Mesendoderm (in vitro differentiated cells): ENCODE results near the gene CD63.

Experiments used
- DNase-seq: peaks from one replicate; pipeline ENCODE4 v3.0.0; 2013
- H2AK5ac ChIP-seq: 2 replicates; pipeline ENCODE4 v1.6.1; 2013; ENCODE audit warnings: low read length, inconsistent platforms
- H2BK120ac ChIP-seq: 2 replicates; pipeline ENCODE4 v1.6.1; 2013; ENCODE audit warnings: low read depth, mild to moderate bottlenecking, low read length, moderate library complexity, mixed read lengths
- H2BK15ac ChIP-seq: replicated peaks from 2 replicates; pipeline ENCODE4 v1.6.1; 2013; ENCODE audit warnings: low read depth, mild to moderate bottlenecking, moderate library complexity
- H2BK5ac ChIP-seq: 2 replicates; pipeline ENCODE4 v1.6.1; 2013; ENCODE audit warnings: low read length, inconsistent platforms
- H3K18ac ChIP-seq: 2 replicates; pipeline ENCODE4 v1.6.1; 2013; ENCODE audit warnings: mild to moderate bottlenecking, low read length, mixed read lengths
- H3K23ac ChIP-seq: one replicate; pipeline ENCODE4 v1.6.1; 2013; ENCODE audit warnings: low read length
- H3K27ac ChIP-seq: 2 replicates; pipeline ENCODE4 v1.5.1; 2013; ENCODE audit warnings: low read depth, mild to moderate bottlenecking, inconsistent platforms, low read length, moderate library complexity
- H3K27me3 ChIP-seq: 2 replicates; pipeline ENCODE4 v1.6.1; 2013; ENCODE audit warnings: low read length, control low read depth, mild to moderate bottlenecking, inconsistent platforms; ENCODE audit not compliant: insufficient read depth, poor library complexity
- H3K36me3 ChIP-seq: 2 replicates; pipeline ENCODE4 v1.6.1; 2013; ENCODE audit warnings: low read length, inconsistent platforms; ENCODE audit not compliant: control insufficient read depth, insufficient read depth
- H3K4ac ChIP-seq: one replicate; pipeline ENCODE4 v1.6.1; 2013; ENCODE audit warnings: low read depth, mild to moderate bottlenecking, low read length, moderate library complexity
- H3K4me1 ChIP-seq: 2 replicates; pipeline ENCODE4 v1.6.1; 2013; ENCODE audit warnings: low read depth, low read length, inconsistent platforms; ENCODE audit not compliant: control insufficient read depth
- H3K4me2 ChIP-seq: 2 replicates; pipeline ENCODE4 v1.6.1; 2013; ENCODE audit warnings: low read length
- H3K4me3 ChIP-seq: 2 replicates; pipeline ENCODE4 v1.5.1; 2013; ENCODE audit warnings: mild to moderate bottlenecking, low read length
- H3K56ac ChIP-seq: one replicate; pipeline ENCODE4 v1.6.1; 2013; ENCODE audit warnings: low read length
- H3K79me1 ChIP-seq: 2 replicates; pipeline ENCODE4 v1.6.1; 2013; ENCODE audit warnings: low read length, inconsistent platforms
- H3K79me2 ChIP-seq: 2 replicates; pipeline ENCODE4 v1.6.1; 2013; ENCODE audit warnings: mild to moderate bottlenecking, low read length; ENCODE audit not compliant: control insufficient read depth, insufficient read depth
- H3K9ac ChIP-seq: 2 replicates; pipeline ENCODE4 v1.6.1; 2013; ENCODE audit warnings: low read length, inconsistent platforms
- H4K5ac ChIP-seq: one replicate; pipeline ENCODE4 v1.6.1; 2013; ENCODE audit warnings: low read length
- H4K8ac ChIP-seq: one replicate; pipeline ENCODE4 v1.6.1; 2013; ENCODE audit warnings: low read depth, mild to moderate bottlenecking, control low read depth, low read length, moderate library complexity
- WGBS: extraction: QIAGEN DNeasy Blood & Tissue Kit; methylation state at CpG from one replicate; pipeline ENCODE4 v1.1.7; 2013; ENCODE audit warnings: low lambda C conversion rate, missing lambda C conversion rate; ENCODE audit not compliant: insufficient coverage; ENCODE audit errors: extremely low coverage; 5-methylcytosine and 5-hydroxymethylcytosine counted together

CD63 gene

GRCh38 chr12:55717011-55718007 is 11.5 kb downstream of the CD63 start:
- H3K79me1 ChIP-seq, result no peaks in the 10 kb centered on the region
- peak overlapping the region; percentile 70 for H3K4me3 ChIP-seq
- H2BK5ac ChIP-seq, result peak overlapping the region; percentile 33
- peak overlapping the region; percentile 93 for H3K56ac ChIP-seq
- no peaks in the 10 kb centered on the region for H3K79me2 ChIP-seq
- no peak overlapping the region for H4K5ac ChIP-seq
- DNase-seq, result peak; percentile 74
- peak overlapping the region; percentile 91 for H3K9ac ChIP-seq
- no peak overlapping the region for H2BK120ac ChIP-seq
- no peak overlapping the region for H2BK15ac ChIP-seq
- peak overlapping the region; percentile 76 for H3K18ac ChIP-seq
- no peak overlapping the region for H4K8ac ChIP-seq
- peak overlapping the region; percentile 87 for H3K4me2 ChIP-seq
- peaks cover 17% of the 10 kb centered on the region for H3K4me1 ChIP-seq
- H2AK5ac ChIP-seq, result peak overlapping the region; percentile 9
- no CpG with 5 or more reads among the region's 8 CpGs for WGBS
- peak overlapping the region; percentile 29 for H3K4ac ChIP-seq
- no peaks in the 10 kb centered on the region for H3K27me3 ChIP-seq
- H3K23ac ChIP-seq, result peak overlapping the region; percentile 38
- no peaks in the 10 kb centered on the region for H3K36me3 ChIP-seq
- H3K27ac ChIP-seq, result peak overlapping the region; percentile 29

- Histone ChIP-seq H2BK120ac (no peak overlapping the region), H2AK5ac (no peak overlapping the region), H3K27me3 (no peaks in the 10 kb centered on the region), H2BK15ac (no peak overlapping the region), H3K18ac (no peak overlapping the region), H3K23ac (no peak overlapping the region), H3K56ac (peak overlapping the region; percentile 93), H4K8ac (no peak overlapping the region), H3K36me3 (no peaks in the 10 kb centered on the region), H4K5ac (no peak overlapping the region), H3K4me1 (peaks cover 17% of the 10 kb centered on the region), H3K4ac (no peak overlapping the region), H3K79me1 (no peaks in the 10 kb centered on the region), H3K79me2 (no peaks in the 10 kb centered on the region), H3K9ac (peak overlapping the region; percentile 91), H2BK5ac (no peak overlapping the region), H3K4me2 (peak overlapping the region; percentile 87), H3K27ac (peak overlapping the region; percentile 98), H3K4me3 (peak overlapping the region; percentile 70)
- no peak for DNase-seq
- WGBS, result no CpG with 5 or more reads among the region's 13 CpGs
These were observed 12.2 kb downstream of the CD63 start for GRCh38 chr12:55716582-55716957.

DNA sequence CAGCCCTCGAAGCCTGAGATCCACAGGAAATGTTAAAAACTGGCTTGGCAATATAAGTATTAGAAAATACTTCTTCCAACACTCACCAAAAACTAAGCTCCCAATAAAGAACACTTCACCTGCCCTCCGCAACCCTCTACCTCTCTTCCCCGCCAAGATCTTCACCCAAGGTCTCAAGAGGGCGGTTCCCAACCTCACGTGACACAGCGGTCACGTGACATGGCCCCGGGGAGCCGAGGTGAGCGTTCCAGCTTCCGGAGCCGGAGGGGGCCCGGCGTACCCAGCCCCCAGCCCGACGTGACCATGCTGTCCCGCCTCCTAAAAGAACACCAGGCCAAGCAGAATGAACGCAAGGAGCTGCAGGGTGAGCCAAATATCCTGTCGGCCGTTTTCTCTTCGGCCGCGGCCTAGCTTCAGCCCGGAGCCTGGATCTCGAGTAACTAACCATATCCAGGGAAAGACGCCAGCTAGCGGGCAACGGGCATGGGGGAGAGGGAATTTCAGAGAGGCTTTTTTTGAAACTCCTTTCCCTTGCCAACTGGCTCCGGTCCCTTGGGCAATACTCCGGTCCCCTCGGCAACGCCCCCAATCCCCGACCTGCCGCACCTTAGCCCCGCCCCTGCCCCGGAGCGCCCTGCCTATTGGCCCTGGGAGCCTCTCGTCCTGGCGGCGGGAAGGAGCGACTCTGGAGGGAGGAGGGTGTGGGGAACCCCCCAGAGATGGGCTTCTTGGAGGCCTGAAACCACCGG is 12.8 kb downstream of the CD63 start, which contains the start of gene BLOC1S1:
TSS of gene BLOC1S1 (plus strand) at position 214 of the 749 bp plus-strand sequence. CDS start at position 220, 6 bp downstream.
- H3K9ac ChIP-seq, result peak within 1 kb of the TSS; percentile 91
- H2BK120ac ChIP-seq, result no peak within 1 kb of the TSS
- H3K4me2 ChIP-seq, result peak within 1 kb of the TSS; percentile 89
- no CpG with 5 or more reads among the region's 42 CpGs for WGBS
- peak within 1 kb of the TSS; percentile 81 for H4K5ac ChIP-seq
- no peaks in the 10 kb centered on the region for H3K36me3 ChIP-seq
- no peak within 1 kb of the TSS for H3K4ac ChIP-seq
- H3K18ac ChIP-seq, result peak within 1 kb of the TSS; percentile 93
- H4K8ac ChIP-seq, result peak within 1 kb of the TSS; percentile 78
- no peak within 1 kb of the TSS for H2BK15ac ChIP-seq
- peak within 1 kb of the TSS; percentile 79 for H3K4me3 ChIP-seq
- H3K23ac ChIP-seq, result no peak within 1 kb of the TSS
- H3K79me2 ChIP-seq, result no peaks in the 10 kb centered on the region
- peaks cover 17% of the 10 kb centered on the region for H3K4me1 ChIP-seq
- H2BK5ac ChIP-seq, result peak within 1 kb of the TSS; percentile 53
- no peaks in the 10 kb centered on the region for H3K27me3 ChIP-seq
- peak; percentile 97 for DNase-seq
- no peaks in the 10 kb centered on the region for H3K79me1 ChIP-seq
- H3K56ac ChIP-seq, result peak within 1 kb of the TSS; percentile 93
- peak within 1 kb of the TSS; percentile 98 for H3K27ac ChIP-seq
- no peak within 1 kb of the TSS for H2AK5ac ChIP-seq

DNA sequence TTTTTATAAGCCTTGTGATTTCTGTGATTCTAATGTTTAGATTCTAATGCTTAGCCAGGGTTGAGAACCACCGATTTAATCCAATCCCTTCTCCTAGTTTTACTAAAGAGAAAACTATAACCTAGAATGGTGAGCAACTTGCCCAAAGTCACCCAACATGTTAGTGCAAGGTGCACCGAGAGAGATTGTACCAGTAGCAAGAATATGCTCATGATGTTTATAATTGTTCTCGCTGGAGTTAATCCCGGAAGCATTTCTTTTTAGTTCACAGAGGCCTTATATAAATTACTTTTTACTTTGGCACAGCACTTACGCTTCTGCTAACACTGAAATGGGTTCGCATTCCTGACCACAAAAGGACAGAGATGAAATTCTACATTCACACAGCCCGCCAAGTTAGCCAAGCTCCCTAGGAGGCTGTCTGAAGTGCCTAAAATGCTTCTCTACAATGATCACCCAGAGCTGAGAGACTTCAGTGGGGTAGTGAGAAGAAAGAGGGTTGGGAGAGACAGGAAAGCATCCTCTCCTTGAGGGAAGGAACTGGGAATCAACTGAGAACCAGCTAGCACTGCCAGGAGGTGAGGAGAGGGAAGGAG is 13.5 kb downstream of the CD63 start:
- Histone ChIP-seq H3K4ac (no peak overlapping the region), H3K4me2 (peak overlapping the region; percentile 56), H3K4me3 (peak overlapping the region; percentile 17), H3K79me1 (no peaks in the 10 kb centered on the region), H2AK5ac (no peak overlapping the region), H3K9ac (peak overlapping the region; percentile 61), H3K79me2 (no peaks in the 10 kb centered on the region), H2BK5ac (no peak overlapping the region), H3K27me3 (no peaks in the 10 kb centered on the region), H3K56ac (peak overlapping the region; percentile 63), H3K27ac (no peak overlapping the region), H2BK15ac (no peak overlapping the region), H4K5ac (peak overlapping the region; percentile 81), H2BK120ac (no peak overlapping the region), H4K8ac (peak overlapping the region; percentile 78), H3K4me1 (peaks cover 17% of the 10 kb centered on the region), H3K36me3 (no peaks in the 10 kb centered on the region), H3K23ac (no peak overlapping the region), H3K18ac (peak overlapping the region; percentile 31)
- WGBS, result no CpG with 5 or more reads among the region's 7 CpGs
- DNase-seq, result peak; percentile 40

DNA sequence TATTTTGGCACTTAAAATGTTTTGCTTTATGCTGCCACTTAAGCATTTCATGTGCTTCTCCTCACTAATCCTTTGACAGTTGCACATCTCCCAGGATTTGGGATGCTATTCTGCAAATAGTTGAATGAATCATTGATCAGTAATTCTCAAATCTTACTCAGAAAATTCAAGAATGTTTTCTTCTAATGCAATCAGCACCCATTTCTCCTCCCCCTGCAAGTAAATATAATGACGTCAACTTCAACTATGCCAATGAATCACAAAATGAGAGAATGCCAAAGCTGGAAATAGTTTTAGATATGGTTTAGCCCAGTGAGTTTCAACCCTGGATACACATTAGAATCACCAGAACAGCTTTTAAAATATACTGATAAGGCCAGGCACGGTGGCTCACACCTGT is 15.1 kb downstream of the CD63 start:
- Histone ChIP-seq H3K18ac (no peak overlapping the region), H3K79me2 (no peaks in the 10 kb centered on the region), H3K9ac (no peak overlapping the region), H2BK15ac (no peak overlapping the region), H4K8ac (no peak overlapping the region), H3K4me3 (no peak overlapping the region), H3K56ac (no peak overlapping the region), H2BK120ac (no peak overlapping the region), H3K36me3 (no peaks in the 10 kb centered on the region), H3K4me1 (peaks cover 18% of the 10 kb centered on the region), H3K4ac (no peak overlapping the region), H2BK5ac (no peak overlapping the region), H3K79me1 (no peaks in the 10 kb centered on the region), H3K27ac (no peak overlapping the region), H3K4me2 (no peak overlapping the region), H4K5ac (no peak overlapping the region), H3K27me3 (no peaks in the 10 kb centered on the region), H2AK5ac (no peak overlapping the region), H3K23ac (no peak overlapping the region)
- no CpG with 5 or more reads among the region's 2 CpGs for WGBS
- no peak for DNase-seq
